ENCODE measurements around the gene AFF1.
"Not testable (repeated sequence)": the region's sequence is repeated elsewhere in the genome, so short reads cannot be mapped to it uniquely, and the experiment has no call there.

Gene AFF1

GRCh38 chr4:86991994-86992393, 57.2 kb downstream of the AFF1 start:
- TF ChIP-seq TAF1 (IDR thresholded peaks at IDR 0.05; ENCODE audit: low read depth, low read length) = no peak
- FAIRE-seq (no peak), DNase-seq (ENCODE audit: insufficient read length, low spot score) (no peak)

- TF ChIP-seq TAF1 (IDR thresholded peaks at IDR 0.05; ENCODE audit: low read depth, low read length) (no peak), PAX5 (IDR thresholded peaks at IDR 0.05; ENCODE audit: insufficient read depth, low read length, severe bottlenecking) (no peak), POLR2AphosphoS5 (IDR thresholded peaks at IDR 0.05; ENCODE audit: low read depth, low read length) (no peak), SPI1 (IDR thresholded peaks at IDR 0.05; ENCODE audit: low read depth, low read length) (no peak), POU2F2 (IDR thresholded peaks at IDR 0.05; ENCODE audit: low read depth, low read length) (no peak), POLR2A (IDR thresholded peaks at IDR 0.05; ENCODE audit: low read depth, low read length) (no peak)
- FAIRE-seq = no peak
Observed at GRCh38 chr4:86993909-86994681, 59.3 kb downstream of the AFF1 start.

GRCh38 chr4:86994686-86995085, 59.9 kb downstream of the AFF1 start:
- DNase-seq (ENCODE audit: insufficient read length, low spot score) = no peak
- no peak for FAIRE-seq
- TF ChIP-seq TAF1 (IDR thresholded peaks at IDR 0.05; ENCODE audit: low read depth, low read length) = no peak
- no peak for TF ChIP-seq POLR2AphosphoS5 (IDR thresholded peaks at IDR 0.05; ENCODE audit: low read depth, low read length)
- TF ChIP-seq PAX5 (IDR thresholded peaks at IDR 0.05; ENCODE audit: insufficient read depth, low read length, severe bottlenecking) = no peak

More at GRCh38 chr4:86993909-86994681, 59.3 kb downstream of the AFF1 start:
- DNase-seq (ENCODE audit: insufficient read length, low spot score) = no peak

- DNase-seq (ENCODE audit: insufficient read length, low spot score); FAIRE-seq: not testable (repeated sequence)
Observed at GRCh38 chr4:86996510-86996909, 61.7 kb downstream of the AFF1 start.

- no peak for DNase-seq (ENCODE audit: insufficient read length, low spot score)
- peak; percentile 16 for FAIRE-seq
- TF ChIP-seq SPI1 (IDR thresholded peaks at IDR 0.05; ENCODE audit: low read depth, low read length) = no peak
- no peak for TF ChIP-seq PAX5 (IDR thresholded peaks at IDR 0.05; ENCODE audit: insufficient read depth, low read length, severe bottlenecking)
- no peak for TF ChIP-seq POLR2AphosphoS5 (IDR thresholded peaks at IDR 0.05; ENCODE audit: low read depth, low read length)
- TF ChIP-seq TAF1 (IDR thresholded peaks at IDR 0.05; ENCODE audit: low read depth, low read length) = no peak
- TF ChIP-seq POLR2A (IDR thresholded peaks at IDR 0.05; ENCODE audit: low read depth, low read length) = no peak
- TF ChIP-seq POU2F2 (IDR thresholded peaks at IDR 0.05; ENCODE audit: low read depth, low read length) = no peak
Observed at GRCh38 chr4:86999136-86999643, 64.4 kb downstream of the AFF1 start.

- no peak for TF ChIP-seq SPI1 (IDR thresholded peaks at IDR 0.05; ENCODE audit: low read depth, low read length)
- no peak for TF ChIP-seq POLR2A (IDR thresholded peaks at IDR 0.05; ENCODE audit: low read depth, low read length)
- TF ChIP-seq TAF1 (IDR thresholded peaks at IDR 0.05; ENCODE audit: low read depth, low read length) = no peak
- TF ChIP-seq POLR2AphosphoS5 (IDR thresholded peaks at IDR 0.05; ENCODE audit: low read depth, low read length) = no peak
- TF ChIP-seq PAX5 (IDR thresholded peaks at IDR 0.05; ENCODE audit: insufficient read depth, low read length, severe bottlenecking) = no peak
- TF ChIP-seq POU2F2 (IDR thresholded peaks at IDR 0.05; ENCODE audit: low read depth, low read length) = no peak
- FAIRE-seq = no peak
Observed at GRCh38 chr4:87002682-87003043, 67.9 kb downstream of the AFF1 start.

GRCh38 chr4:87003266-87003665, 68.5 kb downstream of the AFF1 start:
- no peak for DNase-seq (ENCODE audit: insufficient read length, low spot score)
- TF ChIP-seq PAX5 (IDR thresholded peaks at IDR 0.05; ENCODE audit: insufficient read depth, low read length, severe bottlenecking) = no peak
- TF ChIP-seq SPI1 (IDR thresholded peaks at IDR 0.05; ENCODE audit: low read depth, low read length) = no peak
- TF ChIP-seq POLR2AphosphoS5 (IDR thresholded peaks at IDR 0.05; ENCODE audit: low read depth, low read length) = no peak
- TF ChIP-seq POLR2A (IDR thresholded peaks at IDR 0.05; ENCODE audit: low read depth, low read length) = no peak
- TF ChIP-seq POU2F2 (IDR thresholded peaks at IDR 0.05; ENCODE audit: low read depth, low read length) = no peak
- TF ChIP-seq TAF1 (IDR thresholded peaks at IDR 0.05; ENCODE audit: low read depth, low read length) = no peak
- FAIRE-seq = no peak

More at GRCh38 chr4:87002682-87003043, 67.9 kb downstream of the AFF1 start:
- no peak for DNase-seq (ENCODE audit: insufficient read length, low spot score)

- TF ChIP-seq POU2F2 (IDR thresholded peaks at IDR 0.05; ENCODE audit: low read depth, low read length) (no peak), PAX5 (IDR thresholded peaks at IDR 0.05; ENCODE audit: insufficient read depth, low read length, severe bottlenecking) (no peak), SPI1 (IDR thresholded peaks at IDR 0.05; ENCODE audit: low read depth, low read length) (no peak), TAF1 (IDR thresholded peaks at IDR 0.05; ENCODE audit: low read depth, low read length) (no peak)
- no peak for DNase-seq (ENCODE audit: insufficient read length, low spot score)
- FAIRE-seq = no peak
Observed at GRCh38 chr4:87005369-87005689, 70.5 kb downstream of the AFF1 start.

- TF ChIP-seq POU2F2 (IDR thresholded peaks at IDR 0.05; ENCODE audit: low read depth, low read length) (no peak), TAF1 (IDR thresholded peaks at IDR 0.05; ENCODE audit: low read depth, low read length) (peak; percentile 65; the same call in 1 of the 2 replicates), POLR2AphosphoS5 (IDR thresholded peaks at IDR 0.05; ENCODE audit: low read depth, low read length) (0 out of 2 replicates have a peak, but pooled peaks have one; percentile 27)
- FAIRE-seq (peak; percentile 48), DNase-seq (ENCODE audit: insufficient read length, low spot score) (no peak)
Observed at GRCh38 chr4:87005690-87006425, 71.0 kb downstream of the AFF1 start.

- FAIRE-seq (no peak), DNase-seq (ENCODE audit: insufficient read length, low spot score) (peak; percentile 23)
- no peak for TF ChIP-seq PAX5 (IDR thresholded peaks at IDR 0.05; ENCODE audit: insufficient read depth, low read length, severe bottlenecking)
- TF ChIP-seq TAF1 (IDR thresholded peaks at IDR 0.05; ENCODE audit: low read depth, low read length) = no peak
- TF ChIP-seq POLR2AphosphoS5 (IDR thresholded peaks at IDR 0.05; ENCODE audit: low read depth, low read length) = no peak
- no peak for TF ChIP-seq POLR2A (IDR thresholded peaks at IDR 0.05; ENCODE audit: low read depth, low read length)
- TF ChIP-seq POU2F2 (IDR thresholded peaks at IDR 0.05; ENCODE audit: low read depth, low read length) = no peak
- TF ChIP-seq SPI1 (IDR thresholded peaks at IDR 0.05; ENCODE audit: low read depth, low read length) = no peak
Observed at GRCh38 chr4:87006426-87006675, 71.5 kb downstream of the AFF1 start.
